CD4-positive, alpha-beta memory T cell (primary cell): ENCODE results near the gene TPO. TPM values are rescaled to one million over a fixed set of nuclear protein-coding genes. Genes with fewer than 3 reads are reported as not detected.

Experiments
- CTCF ChIA-PET: fragments of 350-600 bp; sonication (Branson Sonifier 250); formaldehyde crosslinking; loops from one replicate; lab custom pipeline; 2021; ENCODE audit warnings: inconsistent platforms; ENCODE audit not compliant: partially characterized antibody; lab: Charles Lee
- POLR2A ChIA-PET: fragments of 350-600 bp; sonication (Branson Sonifier 250); formaldehyde crosslinking; loops from one replicate; lab custom pipeline; 2021; ENCODE audit not compliant: partially characterized antibody; lab: Charles Lee
- DNase-seq, 5 donors: peaks; one replicate each; pipeline versions ENCODE4 v3.0.0 to v3.0.0-alpha.2; 2020 to 2022; ENCODE audit warnings: mixed read lengths in 1 of 5
- H3K27ac ChIP-seq: one replicate; pipeline ENCODE4 v1.7.0; 2013; ENCODE audit warnings: low read depth, low read length
- H3K27me3 ChIP-seq: 2 replicates; pipeline ENCODE4 v1.7.0; 2013; ENCODE audit warnings: mild to moderate bottlenecking, low read length, moderate library complexity; ENCODE audit not compliant: insufficient read depth
- H3K36me3 ChIP-seq: 2 replicates; pipeline ENCODE4 v1.7.0; 2013; ENCODE audit warnings: mild to moderate bottlenecking, low read length, moderate library complexity; ENCODE audit not compliant: insufficient read depth
- H3K4me1 ChIP-seq: 2 replicates; pipeline ENCODE4 v1.7.0; 2013; ENCODE audit warnings: mild to moderate bottlenecking, low read length, moderate library complexity; ENCODE audit not compliant: insufficient read depth
- H3K4me3 ChIP-seq, 2 donors: one replicate each; pipeline ENCODE4 v1.7.0; 2013; ENCODE audit warnings: low read length in 2 of 2, mild to moderate bottlenecking in 1 of 2
- H3K9me3 ChIP-seq, 2 donors: one replicate each; pipeline ENCODE4 v1.7.0; 2013; ENCODE audit warnings: low read length in 2 of 2, control low read depth in 1 of 2; ENCODE audit not compliant: control insufficient read depth in 1 of 2
- H3K27ac Mint-ChIP-seq, 7 donors: one replicate each; pipeline ENCODE4 v1.8.0; 2020 to 2021; ENCODE audit warnings: mixed read lengths in 7 of 7, mild to moderate bottlenecking in 6 of 7, inconsistent platforms in 3 of 7, moderate library complexity in 3 of 7
- H3K27me3 Mint-ChIP-seq, 2 donors: one replicate each; pipeline ENCODE4 v1.8.0; 2020 to 2021; ENCODE audit warnings: mixed read lengths in 2 of 2
- H3K36me3 Mint-ChIP-seq, 2 donors: one replicate each; pipeline ENCODE4 v1.8.0; 2020 to 2021; ENCODE audit warnings: mixed read lengths in 2 of 2, inconsistent platforms in 1 of 2, mild to moderate bottlenecking in 1 of 2
- H3K4me1 Mint-ChIP-seq, 4 donors: one replicate each; pipeline ENCODE4 v1.8.0; 2020 to 2021; ENCODE audit warnings: mixed read lengths in 4 of 4, mild to moderate bottlenecking in 1 of 4
- H3K4me3 Mint-ChIP-seq, 8 donors: one replicate each; pipeline ENCODE4 v1.8.0; 2020 to 2021; ENCODE audit warnings: mixed read lengths in 8 of 8, mild to moderate bottlenecking in 7 of 8, moderate library complexity in 6 of 8, inconsistent platforms in 3 of 8
- H3K9me3 Mint-ChIP-seq, 8 donors: one replicate each; pipeline ENCODE4 v1.8.0; 2020 to 2021; ENCODE audit warnings: mixed read lengths in 8 of 8, mild to moderate bottlenecking in 5 of 8, inconsistent platforms in 3 of 8, moderate library complexity in 1 of 8
- intact Hi-C: fragments of 100-400 bp; cut with micrococcal nuclease; formaldehyde crosslinking; loops from one replicate; pipeline ENCODE4 v1.15.1; 2023
- polyA plus RNA-seq, 2 donors: library from polyadenylated mRNA; unstranded; fragments of 300-500 nt; fragmentation: Illumina TruSeq; gene quantifications; one replicate each; pipeline ENCODE4 v1.2.3, GENCODE V29; 2021
- total RNA-seq, 2 experiments: library from RNA; stranded (reverse); gene quantifications; one replicate each; pipeline ENCODE4 v1.2.3, GENCODE V29; 2021

TPO gene
- total and polyA plus RNA-seq, 4 experiments from 2014 or later, result 3.2 to 10.6 TPM; not detected in 2

- POLR2A ChIA-PET, result no interaction called here
- Mint-ChIP-seq H3K9me3 (no peaks in the 10 kb centered on the region), H3K4me3 (no peak overlapping the region), H3K36me3 (no peaks in the 10 kb centered on the region), H3K27me3 (no peaks in the 10 kb centered on the region), H3K4me1 (no peaks in the 10 kb centered on the region), H3K27ac (no peak overlapping the region)
- Histone ChIP-seq H3K9me3 (no peaks in the 10 kb centered on the region), H3K36me3 (no peaks in the 10 kb centered on the region), H3K4me3 (no peak overlapping the region), H3K27me3 (no peaks in the 10 kb centered on the region), H3K4me1 (no peaks in the 10 kb centered on the region), H3K27ac (no peak overlapping the region)
- CTCF ChIA-PET, result no interaction called here
- intact Hi-C loops, result no loop called here
- no peak for DNase-seq
Observed at GRCh38 chr2:1430491-1430890, 17.2 kb downstream of the TPO start.

DNA sequence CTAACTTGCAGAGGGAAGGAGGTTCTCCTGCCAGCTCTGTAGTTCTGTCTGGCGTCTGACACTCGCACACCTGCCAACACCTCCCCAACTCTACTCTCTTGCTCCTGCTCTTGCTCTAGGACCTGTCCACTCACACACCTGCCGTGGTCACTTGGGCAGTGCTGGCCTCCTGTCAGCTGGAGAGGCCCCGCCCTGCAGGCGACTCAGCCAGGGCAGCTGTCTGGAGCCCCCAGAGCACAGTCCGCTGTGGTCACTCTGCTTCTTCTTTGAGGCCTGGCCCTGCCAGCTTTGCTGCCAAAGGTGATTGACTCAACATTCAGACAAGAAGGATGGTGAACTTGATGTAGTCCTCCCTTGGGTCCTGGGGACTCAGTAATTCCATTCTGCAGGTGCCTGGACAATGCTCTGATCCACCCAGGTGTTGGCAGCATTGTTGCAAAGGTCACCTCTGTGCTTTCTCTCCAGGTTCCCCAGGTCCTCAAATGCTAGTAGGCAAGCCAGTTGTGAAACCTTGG is 18.7 kb downstream of the TPO start:
- POLR2A ChIA-PET, result no interaction called here
- Mint-ChIP-seq H3K4me1 (no peaks in the 10 kb centered on the region), H3K27me3 (no peaks in the 10 kb centered on the region), H3K27ac (no peak overlapping the region), H3K9me3 (no peaks in the 10 kb centered on the region), H3K4me3 (no peak overlapping the region), H3K36me3 (no peaks in the 10 kb centered on the region)
- Histone ChIP-seq H3K27ac (no peak overlapping the region), H3K4me1 (no peaks in the 10 kb centered on the region), H3K4me3 (no peak overlapping the region), H3K36me3 (no peaks in the 10 kb centered on the region), H3K27me3 (no peaks in the 10 kb centered on the region), H3K9me3 (no peaks in the 10 kb centered on the region)
- DNase-seq, result no peak
- intact Hi-C loops, result no loop called here
- CTCF ChIA-PET, result no interaction called here

- H3K36me3 ChIP-seq, result no peaks in the 10 kb centered on the region
- Mint-ChIP-seq H3K9me3 (no peaks in the 10 kb centered on the region), H3K4me3 (no peak overlapping the region), H3K27me3 (no peaks in the 10 kb centered on the region), H3K27ac (no peak overlapping the region), H3K4me1 (no peaks in the 10 kb centered on the region), H3K36me3 (no peaks in the 10 kb centered on the region)
- intact Hi-C loops, result no loop called here
- ChIA-PET POLR2A (no interaction called here), CTCF (no interaction called here)
- H3K9me3 ChIP-seq, result no peaks in the 10 kb centered on the region
- DNase-seq, result no peak
- H3K4me1 ChIP-seq, result no peaks in the 10 kb centered on the region
- no peaks in the 10 kb centered on the region for H3K27me3 ChIP-seq
- no peak overlapping the region for H3K27ac ChIP-seq
- H3K4me3 ChIP-seq, result no peak overlapping the region
Observed at GRCh38 chr2:1432726-1433125, 19.5 kb downstream of the TPO start.

GRCh38 chr2:1436369-1436768 is 23.1 kb downstream of the TPO start:
- Histone ChIP-seq H3K4me1 (no peaks in the 10 kb centered on the region), H3K27me3 (no peaks in the 10 kb centered on the region), H3K27ac (no peak overlapping the region), H3K36me3 (no peaks in the 10 kb centered on the region), H3K9me3 (no peaks in the 10 kb centered on the region), H3K4me3 (no peak overlapping the region)
- H3K9me3 Mint-ChIP-seq, result peaks cover 0 to 2% (median 0%) of the 10 kb centered on the region in 8 donors
- intact Hi-C loops, result no loop called here
- ChIA-PET CTCF (no interaction called here), POLR2A (no interaction called here)
- no peaks in the 10 kb centered on the region for H3K36me3 Mint-ChIP-seq
- H3K4me1 Mint-ChIP-seq, result peaks cover 0 to 2% (median 0%) of the 10 kb centered on the region in 4 donors
- no peak for DNase-seq
- no peak overlapping the region for H3K4me3 Mint-ChIP-seq
- H3K27me3 Mint-ChIP-seq, result no peaks in the 10 kb centered on the region
- no peak overlapping the region for H3K27ac Mint-ChIP-seq

DNA sequence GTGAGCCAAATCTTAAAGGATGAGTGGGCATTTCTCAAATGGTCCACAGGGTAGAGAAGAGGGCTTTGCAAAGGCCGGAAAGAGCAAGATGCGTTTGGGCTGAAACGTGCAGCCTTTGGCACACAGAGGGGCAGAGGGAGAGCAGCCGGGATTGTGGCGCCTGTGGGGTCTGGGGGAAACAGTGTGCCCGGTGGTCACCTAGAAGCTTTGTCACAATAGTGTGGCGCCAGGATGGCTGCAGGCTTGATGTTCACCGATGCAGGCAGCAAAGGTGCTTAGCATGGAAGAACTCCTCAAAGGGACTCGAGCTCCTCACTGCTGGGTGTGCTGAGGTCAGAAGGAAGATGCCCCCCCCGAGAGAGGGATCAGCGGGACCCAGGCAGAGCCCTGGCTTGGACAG is 23.8 kb downstream of the TPO start:
- peaks cover 0 to 2% (median 0%) of the 10 kb centered on the region in 4 donors for H3K4me1 Mint-ChIP-seq
- Histone ChIP-seq H3K4me1 (no peaks in the 10 kb centered on the region), H3K36me3 (no peaks in the 10 kb centered on the region), H3K27me3 (no peaks in the 10 kb centered on the region), H3K27ac (no peak overlapping the region), H3K9me3 (no peaks in the 10 kb centered on the region), H3K4me3 (no peak overlapping the region)
- peaks cover 0 to 4% (median 0%) of the 10 kb centered on the region in 8 donors for H3K9me3 Mint-ChIP-seq
- no peak overlapping the region for H3K4me3 Mint-ChIP-seq
- ChIA-PET POLR2A (no interaction called here), CTCF (no interaction called here)
- no peak overlapping the region for H3K27ac Mint-ChIP-seq
- H3K36me3 Mint-ChIP-seq, result no peaks in the 10 kb centered on the region
- intact Hi-C loops, result no loop called here
- no peak for DNase-seq
- no peaks in the 10 kb centered on the region for H3K27me3 Mint-ChIP-seq

- Mint-ChIP-seq H3K9me3 (peaks cover 0 to 4% (median 0%) of the 10 kb centered on the region in 8 donors), H3K36me3 (no peaks in the 10 kb centered on the region), H3K4me3 (no peak overlapping the region), H3K27ac (no peak overlapping the region), H3K27me3 (no peaks in the 10 kb centered on the region), H3K4me1 (peaks cover 0 to 2% (median 0%) of the 10 kb centered on the region in 4 donors)
- intact Hi-C loops, result no loop called here
- Histone ChIP-seq H3K27ac (no peak overlapping the region), H3K27me3 (no peaks in the 10 kb centered on the region), H3K9me3 (no peaks in the 10 kb centered on the region), H3K36me3 (no peaks in the 10 kb centered on the region), H3K4me3 (no peak overlapping the region), H3K4me1 (no peaks in the 10 kb centered on the region)
- no peak for DNase-seq
- CTCF ChIA-PET, result interaction anchor here (0.6 kb wide), 1 partner anchor 298 kb away, joined by 3 read pairs; no protein-coding TSS in a partner anchor
- POLR2A ChIA-PET, result no interaction called here
Observed at GRCh38 chr2:1437537-1437936, 24.3 kb downstream of the TPO start.

GRCh38 chr2:1438972-1439371 is 25.7 kb downstream of the TPO start:
- Histone ChIP-seq H3K27ac (no peak overlapping the region), H3K36me3 (no peaks in the 10 kb centered on the region), H3K4me1 (no peaks in the 10 kb centered on the region), H3K27me3 (no peaks in the 10 kb centered on the region), H3K9me3 (no peaks in the 10 kb centered on the region), H3K4me3 (no peak overlapping the region)
- intact Hi-C loops, result no loop called here
- no peak for DNase-seq
- peaks cover 0 to 5% (median 1%) of the 10 kb centered on the region in 8 donors for H3K9me3 Mint-ChIP-seq
- H3K4me3 Mint-ChIP-seq, result no peak overlapping the region
- H3K27me3 Mint-ChIP-seq, result no peaks in the 10 kb centered on the region
- POLR2A ChIA-PET, result no interaction called here
- no peaks in the 10 kb centered on the region for H3K36me3 Mint-ChIP-seq
- H3K27ac Mint-ChIP-seq, result no peak overlapping the region
- H3K4me1 Mint-ChIP-seq, result peaks cover 0 to 2% (median 0%) of the 10 kb centered on the region in 4 donors
- CTCF ChIA-PET, result no interaction called here

GRCh38 chr2:1440581-1440980 is 27.3 kb downstream of the TPO start:
- DNase-seq, result no peak
- Histone ChIP-seq H3K4me1 (no peaks in the 10 kb centered on the region), H3K9me3 (no peaks in the 10 kb centered on the region), H3K27ac (no peak overlapping the region), H3K4me3 (no peak overlapping the region), H3K27me3 (no peaks in the 10 kb centered on the region), H3K36me3 (no peaks in the 10 kb centered on the region)
- Mint-ChIP-seq H3K27ac (no peak overlapping the region), H3K4me3 (no peak overlapping the region), H3K27me3 (no peaks in the 10 kb centered on the region), H3K36me3 (no peaks in the 10 kb centered on the region), H3K4me1 (peaks cover 0 to 2% (median 0%) of the 10 kb centered on the region in 4 donors), H3K9me3 (peaks cover 0 to 5% (median 1%) of the 10 kb centered on the region in 8 donors)
- intact Hi-C loops, result no loop called here
- ChIA-PET CTCF (no interaction called here), POLR2A (no interaction called here)
